ENCODE results near the gene ZGPAT. TPM values are rescaled to one million over a fixed set of nuclear protein-coding genes. Genes with fewer than 3 reads are reported as not detected.

The ZGPAT gene
- total and polyA plus RNA-seq, 2 of the 8 experiments (the other 6 are each of a cell fraction or from before 2014, with no cell fraction given): 14.5 to 21.4 TPM

- H4K8ac ChIP-seq (ENCODE audit: extremely low read depth, insufficient read depth, low read length): no peak overlapping the region
- WGBS, 2 experiments (ENCODE audit: extremely low coverage in 1 of 2, insufficient coverage in 1 of 2, insufficient read length in 1 of 2, insufficient replicate concordance in 2 of 2, low coverage in 1 of 2, low lambda C conversion rate in 2 of 2, missing lambda C conversion rate in 1 of 2): 99% methylated on average over 5 of the region's 5 CpGs; no CpG with 5 or more reads in 1 of the 2 experiments
- no peaks in the 10 kb centered on the region for H3K27me3 ChIP-seq (replicated peaks in 1 of 4; ENCODE audit: control insufficient read depth in 3 of 4, extremely low read depth in 1 of 4, insufficient read depth in 3 of 4, low read length in 3 of 4)
- H3K27ac ChIP-seq (ENCODE audit: low read depth, low read length): no peak overlapping the region
- DNase-seq (ENCODE audit: low read depth in 1 of 2, low spot score in 2 of 2) (no peak), FAIRE-seq (no peak)
- no peak overlapping the region for H3K56ac ChIP-seq (replicated peaks; ENCODE audit: insufficient read length, low read depth, low read length)
- no peak overlapping the region for H3K23ac ChIP-seq (ENCODE audit: insufficient read length)
- no peaks in the 10 kb centered on the region for H3K9me3 ChIP-seq (ENCODE audit: insufficient read depth in 2 of 2, low read depth in 1 of 2, low read length in 1 of 2)
- no peaks in the 10 kb centered on the region for H3K23me2 ChIP-seq (ENCODE audit: low read depth, low read length)
- H4K5ac ChIP-seq (ENCODE audit: insufficient read length, low read depth, low read length): no peak overlapping the region
- no peak overlapping the region for H4K91ac ChIP-seq (replicated peaks; ENCODE audit: insufficient read length, low read length)
- H2BK120ac ChIP-seq (replicated peaks; ENCODE audit: low read depth, low read length): no peak overlapping the region
- H2BK5ac ChIP-seq (ENCODE audit: low read depth, low read length): no peak overlapping the region
- peaks cover 0 to 4% of the 10 kb centered on the region in 2 experiments for H4K20me1 ChIP-seq (replicated peaks in 1 of 2; ENCODE audit: control insufficient read depth in 1 of 2, insufficient read depth in 2 of 2, low read length in 2 of 2)
- peaks cover 2 to 20% (median 9%) of the 10 kb centered on the region in 4 experiments for H3K36me3 ChIP-seq (ENCODE audit: control insufficient read depth in 2 of 4, insufficient read depth in 4 of 4, low read length in 3 of 4)
- H3K14ac ChIP-seq (ENCODE audit: insufficient read length): no peak overlapping the region
- TF ChIP-seq POU5F1 (IDR thresholded peaks at IDR 0.05; ENCODE audit: low read depth, low read length) (no peak), BCL11A (IDR thresholded peaks at IDR 0.05; ENCODE audit: low read depth in 2 of 2, low read length in 2 of 2) (no peak), JUND (IDR thresholded peaks at IDR 0.05; ENCODE audit: low read length) (no peak)
- peaks cover 0 to 61% of the 10 kb centered on the region in 2 experiments; a peak in 2 of 4 replicates for H3K79me2 ChIP-seq (ENCODE audit: control insufficient read depth in 1 of 2, insufficient read depth in 2 of 2, low read length in 2 of 2)
- H3K18ac ChIP-seq (ENCODE audit: extremely low read depth, low read length): no peak overlapping the region
- ChIA-PET POLR2A (ENCODE audit: partially characterized antibody) (interaction anchor here (1.3 kb wide), 1 partner anchor 12 kb away, joined by 3 read pairs; no protein-coding TSS in a partner anchor), CTCF (ENCODE audit: partially characterized antibody) (no interaction called here)
- H3K9ac ChIP-seq (replicated peaks in 1 of 4; ENCODE audit: extremely low read depth in 1 of 4, low read depth in 3 of 4, low read length in 3 of 4): no peak overlapping the region
- no peak overlapping the region for H3K4me2 ChIP-seq (ENCODE audit: insufficient read depth in 1 of 2, low read depth in 2 of 2, low read length in 2 of 2)
- no peak overlapping the region for H3K4me3 ChIP-seq (ENCODE audit: extremely low read depth in 1 of 4, insufficient read depth in 2 of 4, low read depth in 3 of 4, low read length in 4 of 4)
- H2BK15ac ChIP-seq (ENCODE audit: low read length): no peak overlapping the region
- H2BK20ac ChIP-seq (ENCODE audit: low read length): no peak overlapping the region
- H3K4me1 ChIP-seq (replicated peaks in 1 of 4; ENCODE audit: control insufficient read depth in 3 of 4, insufficient read depth in 4 of 4, low read length in 3 of 4): no peaks in the 10 kb centered on the region
- 0 out of 2 replicates have a peak, but pooled peaks cover 4% of the 10 kb centered on the region for H3K79me1 ChIP-seq (ENCODE audit: low read depth, low read length)
- H2AFZ ChIP-seq (ENCODE audit: low read length): no peak overlapping the region
- no peak overlapping the region for H2BK12ac ChIP-seq (ENCODE audit: low read depth, low read length)
- no peak overlapping the region for H3K4ac ChIP-seq (replicated peaks; ENCODE audit: insufficient read length, low read depth, low read length)
- H2AK5ac ChIP-seq (ENCODE audit: low read depth, low read length): no peak overlapping the region
Measured at GRCh38 chr20:63714858-63715257, 7.0 kb downstream of the ZGPAT start.

Data from H1 (cell line).